Stimulated activated CD8-positive, alpha-beta memory T cell treated with anti-CD3 and anti-CD28 coated beads, Interleukin-7, amount 100 ng/mL, for 1 hour (primary cell): ENCODE measurements around the gene BRI3.
"Not testable (repeated sequence)": the region's sequence is repeated elsewhere in the genome, so short reads cannot be mapped to it uniquely, and the experiment has no call there.

Experiments
- DNase-seq, 2 donors: peaks; one replicate each; pipeline ENCODE4 v3.0.0-alpha.2; 2020; ENCODE audit warnings: low read depth in 2 of 2

Gene BRI3

GRCh38 chr7:98312201-98312600 is 30.7 kb downstream of the BRI3 start:
- no peak for DNase-seq

GRCh38 chr7:98314469-98314868 is 33.0 kb downstream of the BRI3 start:
- DNase-seq, result no peak

GRCh38 chr7:98315318-98315993 is 34.0 kb downstream of the BRI3 start:
- DNase-seq, result no peak

- not testable (repeated sequence) for DNase-seq
Measured at GRCh38 chr7:98315994-98316527, 34.6 kb downstream of the BRI3 start.

- no peak for DNase-seq
Measured at GRCh38 chr7:98317366-98318040, 36.0 kb downstream of the BRI3 start.

- no peak for DNase-seq
Measured at GRCh38 chr7:98319176-98319575, 37.7 kb downstream of the BRI3 start.

- DNase-seq, result no peak
Measured at GRCh38 chr7:98321301-98321700, 39.8 kb downstream of the BRI3 start.

GRCh38 chr7:98322331-98323270 is 41.1 kb downstream of the BRI3 start:
- no peak for DNase-seq

GRCh38 chr7:98323597-98324322 is 42.3 kb downstream of the BRI3 start:
- no peak for DNase-seq

GRCh38 chr7:98324782-98325181 is 43.3 kb downstream of the BRI3 start:
- no peak for DNase-seq

GRCh38 chr7:98329100-98329790 is 47.8 kb downstream of the BRI3 start:
- DNase-seq, result no peak

- DNase-seq, result no peak
Measured at GRCh38 chr7:98329791-98330373, 48.4 kb downstream of the BRI3 start.

GRCh38 chr7:98330926-98331529 is 49.5 kb downstream of the BRI3 start:
- no peak for DNase-seq

- no peak for DNase-seq
Measured at GRCh38 chr7:98334081-98334480, 52.6 kb downstream of the BRI3 start.

- DNase-seq, result no peak
Measured at GRCh38 chr7:98335411-98335977, 54.0 kb downstream of the BRI3 start.

GRCh38 chr7:98338441-98338840 is 57.0 kb downstream of the BRI3 start:
- DNase-seq, result no peak

GRCh38 chr7:98339043-98339442 is 57.6 kb downstream of the BRI3 start:
- DNase-seq, result no peak

- no peak for DNase-seq
Measured at GRCh38 chr7:98341106-98341505, 59.6 kb downstream of the BRI3 start.
